Measurements from ENCODE around the gene PTPDC1.
"Not testable (repeated sequence)": the region's sequence is repeated elsewhere in the genome, so short reads cannot be mapped to it uniquely, and the experiment has no call there.

Gene PTPDC1

GRCh38 chr9:94085062-94085639 lies 887 bp downstream of the PTPDC1 start:
- Histone ChIP-seq H3K36me3 (ENCODE audit: low read length) (no peaks in the 10 kb centered on the region), H3K79me2 (ENCODE audit: insufficient read depth, low read length) (no peaks in the 10 kb centered on the region), H4K20me1 (ENCODE audit: low read depth, low read length) (no peaks in the 10 kb centered on the region), H3K9me3 (ENCODE audit: insufficient read depth, low read length) (no peaks in the 10 kb centered on the region), H2AFZ (ENCODE audit: low read depth, low read length, severe bottlenecking) (no peak overlapping the region), H3K4me2 (ENCODE audit: low read depth, low read length, poor library complexity, severe bottlenecking) (no peak overlapping the region), H3K27ac (ENCODE audit: low read depth, low read length) (no peak overlapping the region), H3K4me3 (ENCODE audit: insufficient read depth, low read length, poor library complexity, severe bottlenecking) (no peak overlapping the region), H3K9me2 (replicated peaks; ENCODE audit: insufficient read depth, low read length) (no peaks in the 10 kb centered on the region), H3K9ac (ENCODE audit: low read length) (no peak overlapping the region), H3K27me3 (ENCODE audit: low read length) (0 out of 2 replicates have a peak, but pooled peaks cover 3% of the 10 kb centered on the region), H3F3A (ENCODE audit: insufficient read depth) (no peaks in the 10 kb centered on the region)
- TF ChIP-seq, protein P1, sequence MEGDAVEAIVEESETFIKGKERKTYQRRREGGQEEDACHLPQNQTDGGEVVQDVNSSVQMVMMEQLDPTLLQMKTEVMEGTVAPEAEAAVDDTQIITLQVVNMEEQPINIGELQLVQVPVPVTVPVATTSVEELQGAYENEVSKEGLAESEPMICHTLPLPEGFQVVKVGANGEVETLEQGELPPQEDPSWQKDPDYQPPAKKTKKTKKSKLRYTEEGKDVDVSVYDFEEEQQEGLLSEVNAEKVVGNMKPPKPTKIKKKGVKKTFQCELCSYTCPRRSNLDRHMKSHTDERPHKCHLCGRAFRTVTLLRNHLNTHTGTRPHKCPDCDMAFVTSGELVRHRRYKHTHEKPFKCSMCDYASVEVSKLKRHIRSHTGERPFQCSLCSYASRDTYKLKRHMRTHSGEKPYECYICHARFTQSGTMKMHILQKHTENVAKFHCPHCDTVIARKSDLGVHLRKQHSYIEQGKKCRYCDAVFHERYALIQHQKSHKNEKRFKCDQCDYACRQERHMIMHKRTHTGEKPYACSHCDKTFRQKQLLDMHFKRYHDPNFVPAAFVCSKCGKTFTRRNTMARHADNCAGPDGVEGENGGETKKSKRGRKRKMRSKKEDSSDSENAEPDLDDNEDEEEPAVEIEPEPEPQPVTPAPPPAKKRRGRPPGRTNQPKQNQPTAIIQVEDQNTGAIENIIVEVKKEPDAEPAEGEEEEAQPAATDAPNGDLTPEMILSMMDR (IDR thresholded peaks at IDR 0.05; ENCODE audit: insufficient read depth, low read length, poor library complexity, severe bottlenecking): no peak
- no peak for TF ChIP-seq EZH2phosphoT487 (conservative IDR thresholded peaks at IDR 0.05; ENCODE audit: low read length)

- Histone ChIP-seq H3K9ac (ENCODE audit: low read length) (no peak overlapping the region), H3K27me3 (ENCODE audit: low read length) (0 out of 2 replicates have a peak, but pooled peaks cover 3% of the 10 kb centered on the region), H3K36me3 (ENCODE audit: low read length) (no peaks in the 10 kb centered on the region), H3F3A (ENCODE audit: insufficient read depth) (no peaks in the 10 kb centered on the region), H3K27ac (ENCODE audit: low read depth, low read length) (no peak overlapping the region), H3K9me2 (replicated peaks; ENCODE audit: insufficient read depth, low read length) (no peaks in the 10 kb centered on the region), H3K79me2 (ENCODE audit: insufficient read depth, low read length) (no peaks in the 10 kb centered on the region), H3K4me2 (ENCODE audit: low read depth, low read length, poor library complexity, severe bottlenecking) (no peak overlapping the region), H4K20me1 (ENCODE audit: low read depth, low read length) (no peaks in the 10 kb centered on the region), H2AFZ (ENCODE audit: low read depth, low read length, severe bottlenecking) (no peak overlapping the region), H3K9me3 (ENCODE audit: insufficient read depth, low read length) (no peaks in the 10 kb centered on the region), H3K4me3 (ENCODE audit: insufficient read depth, low read length, poor library complexity, severe bottlenecking) (no peak overlapping the region)
- TF ChIP-seq EZH2phosphoT487 (conservative IDR thresholded peaks at IDR 0.05; ENCODE audit: low read length): no peak
- TF ChIP-seq, protein P1 (IDR thresholded peaks at IDR 0.05; ENCODE audit: insufficient read depth, low read length, poor library complexity, severe bottlenecking): no peak
These were observed 2.5 kb downstream of the PTPDC1 start for GRCh38 chr9:94086486-94087345.

DNA sequence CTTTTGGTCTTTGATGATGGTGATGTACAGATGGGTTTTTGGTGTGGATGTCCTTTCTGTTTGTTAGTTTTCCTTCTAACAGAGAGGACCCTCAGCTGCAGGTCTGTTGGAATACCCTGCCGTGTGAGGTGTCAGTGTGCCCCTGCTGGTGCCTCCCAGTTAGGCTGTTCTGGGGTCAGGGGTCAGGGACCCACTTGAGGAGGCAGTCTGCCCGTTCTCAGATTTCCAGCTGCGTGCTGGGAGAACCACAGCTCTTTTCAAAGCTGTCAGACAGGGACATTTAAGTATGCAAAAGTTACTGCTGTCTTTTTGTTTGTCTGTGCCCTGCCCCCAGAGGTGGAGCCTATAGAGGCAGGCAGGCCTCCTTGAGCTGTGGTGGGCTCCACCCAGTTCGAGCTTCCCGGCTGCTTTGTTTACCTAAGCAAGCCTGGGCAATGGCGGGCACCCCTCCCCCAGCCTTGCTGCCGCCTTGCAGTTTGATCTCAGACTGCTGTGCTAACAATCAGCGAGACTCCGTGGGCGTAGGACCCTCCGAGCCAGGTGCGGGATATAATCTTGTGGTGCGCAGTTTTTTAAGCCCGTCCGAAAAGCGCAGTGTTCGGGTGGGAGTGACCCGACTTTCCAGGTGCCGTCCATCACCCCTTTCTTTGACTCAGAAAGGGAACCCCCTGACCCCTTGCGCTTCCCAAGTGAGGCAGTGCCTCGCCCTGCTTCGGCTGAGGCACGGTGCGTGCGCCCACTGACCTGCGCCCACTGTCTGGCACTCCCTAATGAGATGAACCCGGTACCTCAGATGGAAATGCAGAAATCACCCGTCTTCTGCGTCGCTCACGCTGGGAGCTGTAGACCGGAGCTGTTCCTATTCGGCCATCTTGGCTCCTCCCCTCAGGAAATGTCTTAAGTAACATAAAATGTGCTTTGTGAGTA lies 10.2 kb downstream of the PTPDC1 start:
- not testable (repeated sequence) for H3F3A ChIP-seq (ENCODE audit: insufficient read depth); H3K79me2 ChIP-seq (ENCODE audit: insufficient read depth, low read length); H3K36me3 ChIP-seq (ENCODE audit: low read length); H2AFZ ChIP-seq (ENCODE audit: low read depth, low read length, severe bottlenecking); H3K27me3 ChIP-seq (ENCODE audit: low read length); H4K20me1 ChIP-seq (ENCODE audit: low read depth, low read length); H3K4me3 ChIP-seq (ENCODE audit: insufficient read depth, low read length, poor library complexity, severe bottlenecking); H3K27ac ChIP-seq (ENCODE audit: low read depth, low read length); H3K9ac ChIP-seq (ENCODE audit: low read length); H3K4me2 ChIP-seq (ENCODE audit: low read depth, low read length, poor library complexity, severe bottlenecking); H3K9me2 ChIP-seq (replicated peaks; ENCODE audit: insufficient read depth, low read length); H3K9me3 ChIP-seq (ENCODE audit: insufficient read depth, low read length)

Data from SU-DHL-6 (cell line).